Mesenchymal stem cell (in vitro differentiated cells and primary cell): ENCODE measurements around the gene ZMIZ2.

ENCODE experiments used
- DNase-seq: peaks from one replicate; pipeline ENCODE4 v3.0.0-alpha.2; 2013
- H2AFZ ChIP-seq: one replicate; pipeline ENCODE4 v1.6.1; 2013; ENCODE audit warnings: low read depth, mild to moderate bottlenecking, control low read depth, inconsistent platforms, low read length, moderate library complexity
- H2AK5ac ChIP-seq: 2 replicates; pipeline ENCODE4 v1.6.1; 2013; ENCODE audit warnings: low read length, moderate library complexity, mild to moderate bottlenecking, inconsistent platforms; ENCODE audit not compliant: severe bottlenecking
- H2BK120ac ChIP-seq: one replicate; pipeline ENCODE4 v1.6.1; 2013; ENCODE audit warnings: low read depth, mild to moderate bottlenecking, inconsistent platforms, low read length, moderate library complexity
- H2BK12ac ChIP-seq, 2 experiments: one replicate each; pipeline ENCODE4 v1.6.1; 2013; ENCODE audit warnings: inconsistent platforms in 2 of 2, low read length in 2 of 2, mild to moderate bottlenecking in 2 of 2, moderate library complexity in 2 of 2, control low read depth in 1 of 2
- H2BK15ac ChIP-seq: one replicate; pipeline ENCODE4 v1.6.1; 2013; ENCODE audit warnings: mild to moderate bottlenecking, low read depth, inconsistent platforms; ENCODE audit not compliant: poor library complexity, severe bottlenecking
- H2BK5ac ChIP-seq: 2 replicates; pipeline ENCODE4 v1.6.1; 2013; ENCODE audit warnings: low read depth, mild to moderate bottlenecking, low read length, control low read depth, inconsistent platforms; ENCODE audit not compliant: poor library complexity, severe bottlenecking
- H3K14ac ChIP-seq, 2 experiments: one replicate each; pipeline ENCODE4 v1.6.1; 2013; ENCODE audit warnings: inconsistent platforms in 2 of 2, low read length in 2 of 2, control low read depth in 1 of 2, mild to moderate bottlenecking in 1 of 2, moderate library complexity in 1 of 2
- H3K18ac ChIP-seq, 2 experiments: one replicate each; pipeline ENCODE4 v1.6.1; 2013; ENCODE audit warnings: inconsistent platforms in 2 of 2, low read length in 2 of 2, control low read depth in 1 of 2, low read depth in 1 of 2, mild to moderate bottlenecking in 1 of 2
- H3K23ac ChIP-seq, 2 experiments: one replicate each; pipeline ENCODE4 v1.6.1; 2013; ENCODE audit warnings: inconsistent platforms in 2 of 2, low read length in 2 of 2, mild to moderate bottlenecking in 2 of 2, moderate library complexity in 2 of 2, control low read depth in 1 of 2
- H3K27ac ChIP-seq: 2 replicates; pipeline ENCODE4 v1.5.1; 2013; ENCODE audit warnings: mild to moderate bottlenecking, moderate library complexity, low read length, control low read depth, inconsistent platforms; ENCODE audit not compliant: poor library complexity, severe bottlenecking
- H3K27me3 ChIP-seq, 2 experiments: 2 replicates each; pipeline versions ENCODE4 v1.6.1 to v1.7.0; 2013; ENCODE audit warnings: low read length in 2 of 2, mild to moderate bottlenecking in 2 of 2, moderate library complexity in 2 of 2, control low read depth in 1 of 2, inconsistent platforms in 1 of 2; ENCODE audit not compliant: control insufficient read depth in 1 of 2, insufficient read depth in 1 of 2
- H3K36me3 ChIP-seq, 2 experiments: 2 replicates each; pipeline versions ENCODE4 v1.6.1 to v1.7.0; 2013; ENCODE audit warnings: low read length in 2 of 2, control low read depth in 1 of 2, inconsistent platforms in 1 of 2, low read depth in 1 of 2, mild to moderate bottlenecking in 1 of 2; ENCODE audit not compliant: insufficient read depth in 2 of 2, control insufficient read depth in 1 of 2
- H3K4ac ChIP-seq, 2 experiments: one replicate each; pipeline ENCODE4 v1.6.1; 2013; ENCODE audit warnings: inconsistent platforms in 2 of 2, low read length in 2 of 2, mild to moderate bottlenecking in 2 of 2, moderate library complexity in 2 of 2, control low read depth in 1 of 2, low read depth in 1 of 2
- H3K4me1 ChIP-seq: 2 replicates; pipeline ENCODE4 v1.6.1; 2013; ENCODE audit warnings: low read depth, low read length, control low read depth; ENCODE audit not compliant: control insufficient read depth, insufficient read depth
- H3K4me2 ChIP-seq: 2 replicates; pipeline ENCODE4 v1.6.1; 2013; ENCODE audit warnings: low read length, mild to moderate bottlenecking, inconsistent platforms; ENCODE audit not compliant: poor library complexity, severe bottlenecking
- H3K4me3 ChIP-seq, 2 experiments: 2 replicates each; pipeline versions ENCODE4 v1.5.1 to v1.7.0; 2013; ENCODE audit warnings: low read length in 2 of 2, mild to moderate bottlenecking in 2 of 2, control low read depth in 1 of 2, low read depth in 1 of 2; ENCODE audit not compliant: insufficient read depth in 1 of 2
- H3K79me1 ChIP-seq: replicated peaks from 2 replicates; pipeline ENCODE4 v1.6.1; 2013; ENCODE audit warnings: mild to moderate bottlenecking, control low read depth, low read length, inconsistent platforms; ENCODE audit not compliant: poor library complexity, severe bottlenecking
- H3K9ac ChIP-seq: 2 replicates; pipeline ENCODE4 v1.7.0; 2013; ENCODE audit warnings: mild to moderate bottlenecking, low read length, moderate library complexity
- H3K9me3 ChIP-seq: 2 replicates; pipeline ENCODE4 v1.7.0; 2013; ENCODE audit warnings: mild to moderate bottlenecking, low read length; ENCODE audit not compliant: control insufficient read depth
- H4K8ac ChIP-seq: one replicate; pipeline ENCODE4 v1.6.1; 2013; ENCODE audit warnings: inconsistent platforms, mild to moderate bottlenecking, low read length, moderate library complexity
- H4K91ac ChIP-seq: one replicate; pipeline ENCODE4 v1.6.1; 2013; ENCODE audit warnings: mild to moderate bottlenecking, low read length, inconsistent platforms
- WGBS: methylation state at CpG from one replicate; pipeline ENCODE4 v1.1.7; 2013; ENCODE audit warnings: mixed read lengths; 5-methylcytosine and 5-hydroxymethylcytosine counted together

ZMIZ2 gene

DNA sequence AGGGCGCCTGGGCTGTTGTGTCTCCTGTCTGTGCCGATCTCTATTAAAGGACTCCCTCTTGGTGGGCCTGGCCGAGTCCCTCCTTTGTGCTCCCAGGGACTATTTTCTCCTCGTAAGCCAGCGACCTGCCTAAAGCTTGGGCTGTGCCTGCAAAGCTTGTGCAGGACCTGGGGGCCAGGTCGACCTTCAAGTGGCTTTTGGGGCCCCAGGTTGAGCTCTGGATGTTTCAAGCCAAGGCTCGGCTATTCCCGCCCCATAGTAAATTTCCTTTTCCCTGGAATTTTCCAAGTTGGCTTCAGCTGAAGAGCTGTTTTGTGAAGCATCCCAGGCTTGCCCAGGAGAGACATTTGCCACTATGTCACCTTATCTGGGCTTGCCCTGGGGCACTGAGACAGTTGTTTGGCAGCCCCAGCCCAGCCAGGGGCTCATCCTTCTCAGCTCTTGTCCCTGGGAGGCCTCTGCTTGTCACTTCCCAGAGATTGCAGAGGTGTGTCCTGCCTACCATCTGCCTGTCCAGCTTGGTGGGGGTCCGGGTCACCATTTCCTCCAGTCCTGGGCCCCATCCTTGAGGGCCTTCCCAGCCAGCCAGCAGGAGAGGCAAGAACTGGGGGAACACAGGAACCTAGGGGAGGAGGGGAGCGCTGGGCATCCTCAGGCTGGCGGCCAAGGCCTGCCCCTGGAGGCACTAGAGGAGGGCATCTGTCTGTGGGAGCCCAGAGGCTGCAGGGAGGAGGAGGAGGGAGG lies 20.2 kb downstream of the ZMIZ2 start:
- Histone ChIP-seq H2BK15ac (no peak overlapping the region), H2BK12ac (no peak overlapping the region), H2BK5ac (no peak overlapping the region), H2AFZ (no peak overlapping the region), H3K4me1 (peaks cover 27% of the 10 kb centered on the region), H4K91ac (no peak overlapping the region), H3K27ac (no peak overlapping the region), H2BK120ac (no peak overlapping the region), H3K4ac (no peak overlapping the region), H3K4me3 (no peak overlapping the region), H3K9ac (peak overlapping the region; percentile 23), H3K4me2 (no peak overlapping the region), H3K36me3 (peaks cover 42 to 52% of the 10 kb centered on the region in 2 experiments), H4K8ac (peak overlapping the region; percentile 47), H3K27me3 (peaks cover 0 to 6% of the 10 kb centered on the region in 2 experiments), H3K23ac (peak overlapping the region in 1 of 2 experiments; percentile 2), H3K14ac (no peak overlapping the region), H2AK5ac (peak overlapping the region; percentile 19), H3K79me1 (peaks cover 6% of the 10 kb centered on the region), H3K9me3 (no peaks in the 10 kb centered on the region), H3K18ac (peak overlapping the region in 1 of 2 experiments; percentile 3)
- 83% methylated on average over 11 of the region's 11 CpGs for WGBS
- no peak for DNase-seq

DNA sequence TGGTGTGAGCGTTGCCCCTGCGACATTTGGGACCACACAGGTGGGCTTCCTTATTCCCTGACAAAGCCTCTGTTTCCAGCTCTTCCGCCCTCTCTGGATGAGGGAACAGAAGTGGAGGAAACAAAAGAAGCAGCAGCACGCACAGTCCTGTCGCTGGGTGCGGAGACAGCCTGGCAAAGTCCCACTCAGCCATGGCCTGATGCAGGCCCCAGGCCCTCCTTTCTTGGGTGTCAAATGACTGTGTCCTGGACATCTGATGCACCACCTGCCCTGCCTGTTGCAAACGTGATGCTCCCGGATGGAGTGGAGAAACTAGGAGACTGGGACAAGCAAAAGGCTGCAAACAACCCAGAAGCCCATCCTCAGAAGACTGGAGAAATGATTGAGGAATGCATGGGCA lies 20.7 kb downstream of the ZMIZ2 start:
- peaks cover 36 to 46% of the 10 kb centered on the region in 2 experiments for H3K36me3 ChIP-seq

DNA sequence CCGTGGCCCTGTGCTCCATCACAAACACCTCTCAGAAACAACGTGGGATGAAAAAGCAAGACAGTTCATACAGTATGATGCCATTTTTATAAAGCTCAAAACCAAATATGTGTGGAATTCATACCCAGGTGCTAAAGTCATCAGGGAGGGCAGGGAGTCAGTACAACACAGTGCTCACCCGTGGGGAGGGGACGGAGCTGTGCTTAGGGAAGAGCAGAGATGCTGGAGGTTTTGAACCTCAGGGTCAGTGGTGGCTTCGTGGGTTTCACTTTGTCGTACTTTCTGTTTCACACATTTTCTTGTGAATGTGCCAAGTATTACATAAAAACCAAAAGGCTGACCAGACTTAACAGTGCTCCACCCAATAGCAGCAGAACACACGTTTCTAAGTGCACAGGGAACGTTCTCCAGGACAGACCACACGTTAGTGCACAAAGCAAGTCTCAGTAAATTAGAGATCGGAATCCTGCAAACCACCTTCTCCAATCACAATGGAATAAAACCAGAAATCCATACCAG lies 21.2 kb downstream of the ZMIZ2 start:
- no peak overlapping the region for H3K23ac ChIP-seq
- no peak overlapping the region for H2BK15ac ChIP-seq
- H2BK5ac ChIP-seq = no peak overlapping the region
- peaks cover 6% of the 10 kb centered on the region for H3K79me1 ChIP-seq
- peaks cover 0 to 6% of the 10 kb centered on the region in 2 experiments for H3K27me3 ChIP-seq
- no peak overlapping the region for H3K14ac ChIP-seq
- H3K27ac ChIP-seq = peak overlapping the region; percentile 41
- no peak overlapping the region for H2BK12ac ChIP-seq
- H3K4me3 ChIP-seq = peak overlapping the region in 1 of 2 experiments; percentile 50
- H2AFZ ChIP-seq = no peak overlapping the region
- H3K18ac ChIP-seq = no peak overlapping the region
- no peaks in the 10 kb centered on the region for H3K9me3 ChIP-seq
- DNase-seq = peak; percentile 56
- H4K91ac ChIP-seq = no peak overlapping the region
- no peak overlapping the region for H4K8ac ChIP-seq
- peaks cover 31 to 42% of the 10 kb centered on the region in 2 experiments for H3K36me3 ChIP-seq
- H3K9ac ChIP-seq = peak overlapping the region; percentile 38
- H3K4me1 ChIP-seq = peaks cover 27% of the 10 kb centered on the region
- H3K4ac ChIP-seq = no peak overlapping the region
- H2BK120ac ChIP-seq = no peak overlapping the region
- no peak overlapping the region for H3K4me2 ChIP-seq
- 56% methylated on average over 9 of the region's 10 CpGs for WGBS
- no peak overlapping the region for H2AK5ac ChIP-seq

More for the DNA sequence above, 20.7 kb downstream of the ZMIZ2 start:
- peak overlapping the region in 1 of 2 experiments; percentile 50 for H3K4me3 ChIP-seq
- no peak overlapping the region for H3K14ac ChIP-seq
- peak overlapping the region; percentile 39 for H3K27ac ChIP-seq
- H3K4me1 ChIP-seq = peaks cover 27% of the 10 kb centered on the region
- peak overlapping the region in 1 of 2 experiments; percentile 2 for H3K23ac ChIP-seq
- H3K27me3 ChIP-seq = peaks cover 0 to 6% of the 10 kb centered on the region in 2 experiments
- peak overlapping the region; percentile 19 for H2AK5ac ChIP-seq
- no peak overlapping the region for H2BK120ac ChIP-seq
- H3K79me1 ChIP-seq = peaks cover 6% of the 10 kb centered on the region
- no peak overlapping the region for H3K4ac ChIP-seq
- H3K9ac ChIP-seq = peak overlapping the region; percentile 38
- no peak overlapping the region for H2BK5ac ChIP-seq
- no peak overlapping the region for H2BK15ac ChIP-seq
- no peaks in the 10 kb centered on the region for H3K9me3 ChIP-seq
- no peak overlapping the region for H3K4me2 ChIP-seq
- H3K18ac ChIP-seq = peak overlapping the region in 1 of 2 experiments; percentile 3
- DNase-seq = peak; percentile 3
- no peak overlapping the region for H4K8ac ChIP-seq
- H2AFZ ChIP-seq = no peak overlapping the region
- no peak overlapping the region for H2BK12ac ChIP-seq
- 89% methylated on average over 8 of the region's 8 CpGs for WGBS
- no peak overlapping the region for H4K91ac ChIP-seq

DNA sequence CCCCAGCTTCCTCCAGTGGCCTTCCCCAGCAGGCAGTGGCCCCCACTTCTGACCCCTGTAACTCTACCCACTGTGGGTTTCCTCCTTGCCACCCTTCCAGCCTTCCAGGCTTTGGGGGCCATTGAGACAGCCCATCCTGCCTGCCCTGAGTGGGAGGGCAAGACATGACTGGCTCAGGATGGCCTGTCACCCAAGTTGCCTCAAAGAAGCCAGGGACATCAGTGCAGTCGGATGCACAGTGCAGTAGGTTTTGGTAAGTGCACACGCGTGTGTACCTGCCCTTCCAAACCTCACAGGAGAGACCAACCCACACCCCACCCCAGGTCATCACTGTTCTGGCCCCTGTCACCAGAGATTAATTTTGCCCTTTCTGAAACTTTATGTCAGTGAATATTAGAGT lies 22.7 kb downstream of the ZMIZ2 start:
- Histone ChIP-seq H3K4me2 (no peak overlapping the region), H3K23ac (no peak overlapping the region), H3K36me3 (peaks cover 17 to 26% of the 10 kb centered on the region in 2 experiments), H2BK12ac (no peak overlapping the region), H2BK120ac (no peak overlapping the region), H4K8ac (no peak overlapping the region), H2AK5ac (peak overlapping the region; percentile 52), H3K9ac (no peak overlapping the region), H4K91ac (no peak overlapping the region), H2BK5ac (no peak overlapping the region), H3K14ac (no peak overlapping the region), H3K79me1 (peaks cover 4% of the 10 kb centered on the region), H3K18ac (no peak overlapping the region), H3K4ac (no peak overlapping the region), H3K9me3 (no peaks in the 10 kb centered on the region), H3K27ac (no peak overlapping the region), H2AFZ (no peak overlapping the region), H3K27me3 (peaks cover 0 to 10% of the 10 kb centered on the region in 2 experiments), H3K4me1 (peaks cover 27% of the 10 kb centered on the region), H2BK15ac (no peak overlapping the region), H3K4me3 (no peak overlapping the region)
- WGBS = 24% methylated on average over 3 of the region's 3 CpGs
- DNase-seq = no peak
